T-helper 2 cell treated with Interferon-gamma antibody and Interleukin-4, amounts not matched to agents 5 μg/mL and 100 μg/mL, for 36 hours (primary cell): Measurements from ENCODE around the gene C11orf21.
"Not testable (repeated sequence)": the region's sequence is repeated elsewhere in the genome, so short reads cannot be mapped to it uniquely, and the experiment has no call there.

Experiments
- DNase-seq: peaks from one replicate; pipeline ENCODE4 v3.0.0; 2021; ENCODE audit warnings: low spot score
- H3K27ac Mint-ChIP-seq: one replicate; pipeline ENCODE4 v1.8.0; 2021; ENCODE audit warnings: mild to moderate bottlenecking, mixed read lengths
- H3K27me3 Mint-ChIP-seq: one replicate; pipeline ENCODE4 v1.8.0; 2021; ENCODE audit warnings: low read depth, mixed read lengths
- H3K36me3 Mint-ChIP-seq: one replicate; pipeline ENCODE4 v1.8.0; 2021; ENCODE audit warnings: low read depth, mixed read lengths
- H3K4me1 Mint-ChIP-seq: one replicate; pipeline ENCODE4 v1.8.0; 2021; ENCODE audit warnings: low read depth, mixed read lengths
- H3K4me3 Mint-ChIP-seq: one replicate; pipeline ENCODE4 v1.8.0; 2022; ENCODE audit warnings: mild to moderate bottlenecking, moderate library complexity, mixed read lengths
- H3K9me3 Mint-ChIP-seq: one replicate; pipeline ENCODE4 v1.8.0; 2021; ENCODE audit warnings: mixed read lengths

Gene C11orf21

DNA sequence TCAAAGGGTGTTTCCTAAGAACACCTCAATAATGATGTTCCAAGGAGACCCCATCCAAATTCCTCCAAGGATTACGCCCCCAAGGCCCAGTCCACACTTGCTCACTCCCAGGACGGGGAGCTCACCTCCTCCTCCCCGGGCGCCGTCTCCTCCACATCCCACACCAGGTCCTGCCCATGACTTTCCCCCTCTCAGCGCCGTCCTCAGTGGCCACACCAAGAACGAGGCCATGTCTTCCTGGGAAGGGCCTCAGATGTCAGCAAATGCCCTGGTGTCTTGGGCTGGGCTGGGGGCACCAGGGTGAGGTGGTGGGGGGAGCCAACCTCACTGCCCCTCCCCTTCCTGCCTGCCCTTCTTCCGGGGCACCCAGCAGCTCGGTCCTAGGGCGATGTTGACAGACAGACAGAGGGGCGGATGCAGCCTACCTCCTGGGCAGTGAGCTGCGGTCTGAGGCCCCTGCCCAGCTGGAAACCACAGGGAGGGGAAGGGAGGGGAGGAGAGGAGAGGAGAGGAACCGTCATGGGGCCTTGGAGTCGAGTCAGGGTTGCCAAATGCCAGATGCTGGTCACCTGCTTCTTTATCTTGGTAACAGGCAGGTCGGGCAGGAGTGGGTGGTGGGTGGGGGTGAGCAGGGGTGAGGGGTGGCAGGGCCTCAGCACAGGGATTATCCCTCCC, at the start of gene C11orf21, which contains the start of gene TSPAN32:
Gene C11orf21 (minus strand): TSS at position 288 of the 675 bp plus-strand sequence. CDS start 110 bp downstream, at position 178.
Gene TSPAN32 (plus strand): TSS at position 383 of the 675 bp plus-strand sequence. CDS start 137 bp downstream, at position 520.
- Mint-ChIP-seq H3K27me3 (no peaks in the 10 kb centered on the region), H3K4me3 (peak within 1 kb of the TSS; percentile 94), H3K36me3 (peaks cover 14% of the 10 kb centered on the region), H3K27ac (peak within 1 kb of the TSS; percentile 90), H3K4me1 (peaks cover 29% of the 10 kb centered on the region), H3K9me3 (no peaks in the 10 kb centered on the region)
- peak; percentile 70 for DNase-seq

DNA sequence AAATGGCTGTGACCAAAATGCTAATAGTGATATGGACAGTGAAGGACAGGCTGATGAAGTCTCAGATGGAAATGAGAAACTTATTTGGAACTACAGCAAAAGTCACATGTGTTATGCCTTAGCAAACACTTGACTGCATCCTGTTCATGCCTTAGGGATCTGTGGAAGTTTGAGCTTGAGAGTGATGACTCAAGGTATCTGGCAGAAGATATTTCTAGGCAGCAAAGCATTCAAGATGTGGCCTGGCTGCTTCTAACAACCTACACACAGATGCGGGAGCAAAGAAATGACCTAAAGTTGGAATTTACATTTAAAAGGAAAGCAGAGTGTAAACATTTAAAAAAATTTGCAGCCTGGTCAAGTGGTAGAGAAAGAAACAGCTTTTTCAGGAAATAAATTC, 47.3 kb upstream of the C11orf21 start:
- H3K4me3 Mint-ChIP-seq = no peak overlapping the region
- no peak overlapping the region for H3K27ac Mint-ChIP-seq
- no peaks in the 10 kb centered on the region for H3K27me3 Mint-ChIP-seq
- no peaks in the 10 kb centered on the region for H3K9me3 Mint-ChIP-seq
- H3K36me3 Mint-ChIP-seq = no peaks in the 10 kb centered on the region
- DNase-seq = no peak
- H3K4me1 Mint-ChIP-seq = no peaks in the 10 kb centered on the region

DNA sequence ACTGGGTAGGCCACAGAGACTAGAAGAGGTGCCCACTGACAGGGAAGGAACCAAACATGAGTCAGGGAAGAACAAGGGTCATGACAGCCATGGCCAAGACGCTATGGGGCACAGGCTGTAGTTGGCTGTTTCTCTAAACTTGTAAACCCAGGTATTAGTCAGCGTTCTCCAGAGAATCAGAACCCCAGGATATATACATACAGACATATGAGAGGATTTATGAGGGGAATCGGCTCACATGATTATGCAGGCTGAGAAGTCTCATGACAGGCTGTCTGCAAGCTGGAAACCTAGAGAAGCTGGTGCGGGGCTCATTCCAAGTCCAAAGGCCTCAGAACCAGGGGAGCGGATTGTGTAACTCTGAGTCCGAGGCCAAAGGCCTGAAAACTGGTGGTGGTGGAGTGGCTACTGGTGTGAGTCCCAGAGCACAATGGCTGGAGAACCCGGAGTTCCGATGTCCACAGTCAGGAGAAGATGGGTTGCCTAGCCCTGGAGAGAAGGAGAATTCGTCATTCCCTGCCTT, 45.7 kb upstream of the C11orf21 start:
- H3K27me3 Mint-ChIP-seq = no peaks in the 10 kb centered on the region
- no peaks in the 10 kb centered on the region for H3K9me3 Mint-ChIP-seq

DNA sequence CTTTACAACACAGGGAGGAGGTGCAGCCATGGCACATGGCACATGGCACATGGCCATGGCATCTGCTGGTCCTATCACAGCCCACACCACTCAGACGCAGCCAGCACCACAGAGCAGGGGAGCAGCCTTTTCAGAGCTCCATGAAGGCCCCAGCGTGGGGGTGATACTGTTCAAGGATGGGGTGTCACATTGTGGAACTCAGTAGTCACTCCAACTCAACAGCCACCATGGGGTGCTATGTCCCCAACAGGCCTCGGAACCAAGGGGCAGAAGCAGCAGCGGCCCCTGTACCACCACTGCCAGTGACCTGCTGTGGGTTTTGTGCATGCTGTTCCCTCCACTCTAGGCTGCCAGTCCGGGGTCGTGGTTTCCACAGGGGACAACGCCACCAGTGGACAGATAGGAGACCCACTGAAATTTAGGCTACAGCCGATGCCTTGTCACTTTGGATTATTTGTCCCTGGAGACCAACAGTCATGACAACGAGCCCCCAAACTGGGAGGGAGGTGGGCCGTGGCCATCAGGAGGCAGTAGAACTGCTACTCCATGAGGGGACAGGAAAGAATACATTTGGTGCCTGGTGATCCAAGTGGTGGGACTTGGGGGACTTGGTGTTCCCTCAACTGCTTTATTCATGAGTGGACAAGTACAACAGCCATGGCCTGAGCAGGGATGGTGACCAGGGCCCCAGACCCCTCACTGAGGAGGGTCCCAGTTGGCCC, 45.0 kb upstream of the C11orf21 start:
- Mint-ChIP-seq H3K36me3 (no peaks in the 10 kb centered on the region), H3K27ac (no peak overlapping the region), H3K4me1 (no peaks in the 10 kb centered on the region), H3K4me3 (no peak overlapping the region), H3K9me3 (no peaks in the 10 kb centered on the region), H3K27me3 (peaks cover 2% of the 10 kb centered on the region)
- no peak for DNase-seq

More for the DNA sequence above, 45.7 kb upstream of the C11orf21 start:
- no peak for DNase-seq
- no peak overlapping the region for H3K27ac Mint-ChIP-seq
- no peak overlapping the region for H3K4me3 Mint-ChIP-seq
- H3K4me1 Mint-ChIP-seq = no peaks in the 10 kb centered on the region
- no peaks in the 10 kb centered on the region for H3K36me3 Mint-ChIP-seq

DNA sequence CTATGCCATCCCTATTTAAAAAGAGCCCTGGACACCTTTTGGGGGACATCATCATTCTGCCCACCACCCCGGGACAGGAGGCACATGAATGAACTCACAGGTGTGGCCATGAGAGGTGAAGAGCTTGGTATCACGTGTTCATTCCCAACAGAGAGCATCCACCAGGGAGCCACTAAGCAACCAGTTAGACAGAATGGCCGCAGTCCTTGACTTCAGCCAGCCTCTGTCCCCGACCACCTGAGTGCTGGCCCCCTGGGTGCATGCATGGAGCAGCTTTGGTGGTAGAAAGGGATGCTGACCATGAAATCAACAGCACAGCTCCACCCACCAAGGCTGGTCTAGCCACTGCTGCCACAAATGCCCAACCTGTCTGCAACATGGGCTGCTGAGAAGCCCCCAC, 44.3 kb upstream of the C11orf21 start:
- Mint-ChIP-seq H3K4me1 (no peaks in the 10 kb centered on the region), H3K9me3 (no peaks in the 10 kb centered on the region), H3K4me3 (no peak overlapping the region), H3K27ac (no peak overlapping the region), H3K36me3 (no peaks in the 10 kb centered on the region), H3K27me3 (peaks cover 2% of the 10 kb centered on the region)
- no peak for DNase-seq

GRCh38 chr11:2345050-2345449, 43.3 kb upstream of the C11orf21 start:
- no peak overlapping the region for H3K4me3 Mint-ChIP-seq
- no peaks in the 10 kb centered on the region for H3K36me3 Mint-ChIP-seq
- no peaks in the 10 kb centered on the region for H3K4me1 Mint-ChIP-seq
- no peak overlapping the region for H3K27ac Mint-ChIP-seq
- DNase-seq = no peak
- H3K9me3 Mint-ChIP-seq = no peaks in the 10 kb centered on the region
- peaks cover 2% of the 10 kb centered on the region for H3K27me3 Mint-ChIP-seq

GRCh38 chr11:2343502-2343901, 41.8 kb upstream of the C11orf21 start:
- peaks cover 5% of the 10 kb centered on the region for H3K27me3 Mint-ChIP-seq
- no peaks in the 10 kb centered on the region for H3K9me3 Mint-ChIP-seq
- DNase-seq = no peak
- no peak overlapping the region for H3K27ac Mint-ChIP-seq
- no peak overlapping the region for H3K4me3 Mint-ChIP-seq
- no peaks in the 10 kb centered on the region for H3K36me3 Mint-ChIP-seq
- no peaks in the 10 kb centered on the region for H3K4me1 Mint-ChIP-seq

DNA sequence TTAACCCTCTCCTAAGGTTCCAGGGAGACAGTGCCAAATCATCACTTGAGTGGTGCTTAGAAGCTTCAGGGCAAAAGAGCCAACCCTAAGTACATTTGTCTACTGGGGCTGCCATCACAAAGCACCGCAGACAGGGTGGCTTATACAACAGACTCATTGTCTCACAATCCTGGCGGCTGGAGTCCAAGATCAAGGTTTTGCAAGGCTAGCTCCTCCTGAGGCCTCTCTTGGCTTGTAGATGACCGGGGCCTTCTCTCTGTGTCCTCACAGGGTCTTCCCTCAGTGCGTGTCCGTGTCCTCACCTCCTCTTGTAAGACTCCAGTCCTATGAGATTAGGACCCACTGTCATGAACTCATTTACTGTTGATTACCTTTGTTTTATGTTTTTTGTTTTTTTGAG, 41.3 kb upstream of the C11orf21 start:
- peaks cover 5% of the 10 kb centered on the region for H3K27me3 Mint-ChIP-seq

DNA sequence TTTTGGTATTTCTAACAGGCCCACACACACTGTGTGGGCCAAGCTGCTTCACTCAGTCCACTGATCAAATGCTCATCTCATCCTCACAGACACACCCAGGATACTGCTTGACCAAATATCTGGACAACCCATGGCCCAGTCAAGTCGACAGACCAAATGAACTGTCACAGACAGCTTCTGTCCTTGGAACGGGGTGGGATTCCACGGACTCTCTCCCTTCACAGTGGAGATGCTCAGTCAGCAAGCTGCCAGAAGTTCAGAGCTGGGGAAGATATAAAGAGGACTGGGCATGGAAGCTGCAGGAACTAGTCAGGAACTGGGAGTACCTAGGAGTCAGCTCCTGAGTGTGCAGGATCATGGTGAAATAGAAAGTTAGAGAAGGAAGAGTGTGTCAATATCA, 40.8 kb upstream of the C11orf21 start:
- H3K9me3 Mint-ChIP-seq = no peaks in the 10 kb centered on the region
- peaks cover 8% of the 10 kb centered on the region for H3K27me3 Mint-ChIP-seq
- no peak overlapping the region for H3K27ac Mint-ChIP-seq
- no peaks in the 10 kb centered on the region for H3K4me1 Mint-ChIP-seq
- H3K4me3 Mint-ChIP-seq = no peak overlapping the region
- DNase-seq = no peak
- no peaks in the 10 kb centered on the region for H3K36me3 Mint-ChIP-seq

More for the DNA sequence above, 41.3 kb upstream of the C11orf21 start:
- no peaks in the 10 kb centered on the region for H3K4me1 Mint-ChIP-seq
- H3K9me3 Mint-ChIP-seq = no peaks in the 10 kb centered on the region
- H3K4me3 Mint-ChIP-seq = no peak overlapping the region
- no peak overlapping the region for H3K27ac Mint-ChIP-seq
- no peak for DNase-seq
- no peaks in the 10 kb centered on the region for H3K36me3 Mint-ChIP-seq

- H3K27ac Mint-ChIP-seq, DNase-seq, H3K4me3 Mint-ChIP-seq, H3K27me3 Mint-ChIP-seq, H3K36me3 Mint-ChIP-seq, H3K4me1 Mint-ChIP-seq, H3K9me3 Mint-ChIP-seq: not testable (repeated sequence)
Observed at GRCh38 chr11:2338760-2339159, 37.0 kb upstream of the C11orf21 start.

DNA sequence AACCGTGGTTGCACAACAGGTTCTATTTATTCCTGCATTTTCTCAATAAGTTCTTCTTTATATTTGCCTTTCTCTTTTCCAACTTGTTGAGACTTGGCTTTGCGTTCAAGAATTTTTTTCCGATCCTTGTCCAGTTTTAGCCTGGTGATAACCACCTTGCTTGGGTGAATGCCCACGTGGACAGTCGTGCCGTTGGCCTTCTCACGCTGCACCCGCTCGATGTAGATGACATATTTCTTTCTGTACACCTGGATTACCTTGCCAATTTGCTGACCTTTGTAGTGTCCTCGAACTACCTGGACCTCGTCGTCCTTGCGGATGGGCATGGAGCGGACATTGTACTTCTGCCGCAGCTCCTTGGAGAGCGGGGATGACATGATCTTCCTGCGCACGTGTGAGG, 33.6 kb upstream of the C11orf21 start:
- H3K4me3 Mint-ChIP-seq, H3K36me3 Mint-ChIP-seq, H3K27me3 Mint-ChIP-seq, DNase-seq, H3K27ac Mint-ChIP-seq, H3K4me1 Mint-ChIP-seq: not testable (repeated sequence)
- peaks cover 12% of the 10 kb centered on the region for H3K9me3 Mint-ChIP-seq

- not testable (repeated sequence) for H3K4me1 Mint-ChIP-seq, DNase-seq, H3K27me3 Mint-ChIP-seq, H3K36me3 Mint-ChIP-seq, H3K4me3 Mint-ChIP-seq, H3K27ac Mint-ChIP-seq
- peaks cover 15% of the 10 kb centered on the region for H3K9me3 Mint-ChIP-seq
Observed at GRCh38 chr11:2333486-2334205, 31.9 kb upstream of the C11orf21 start.

GRCh38 chr11:2332569-2332968, 30.9 kb upstream of the C11orf21 start:
- not testable (repeated sequence) for H3K4me1 Mint-ChIP-seq, H3K4me3 Mint-ChIP-seq, DNase-seq, H3K36me3 Mint-ChIP-seq, H3K27me3 Mint-ChIP-seq, H3K27ac Mint-ChIP-seq
- H3K9me3 Mint-ChIP-seq = peaks cover 15% of the 10 kb centered on the region

GRCh38 chr11:2331404-2331803, 29.7 kb upstream of the C11orf21 start:
- H3K9me3 Mint-ChIP-seq = peaks cover 15% of the 10 kb centered on the region
- no peaks in the 10 kb centered on the region for H3K27me3 Mint-ChIP-seq
- no peaks in the 10 kb centered on the region for H3K4me1 Mint-ChIP-seq
- no peak overlapping the region for H3K27ac Mint-ChIP-seq
- H3K4me3 Mint-ChIP-seq = no peak overlapping the region
- peaks cover 4% of the 10 kb centered on the region for H3K36me3 Mint-ChIP-seq
- DNase-seq = no peak
